Ishikawa (cell line): ENCODE measurements around the gene LY6G5B.

Experiments used
- CEBPB ChIP-seq: IDR thresholded peaks from 2 replicates; pipeline ENCODE4 v1.6.1; 2012
- EP300 ChIP-seq: IDR thresholded peaks from 2 replicates; pipeline ENCODE4 v1.6.1; 2012; ENCODE audit warnings: borderline replicate concordance
- FOXM1 ChIP-seq: IDR thresholded peaks from 2 replicates; pipeline ENCODE4 v1.6.1; 2012; ENCODE audit warnings: low read depth, borderline replicate concordance

DNA sequence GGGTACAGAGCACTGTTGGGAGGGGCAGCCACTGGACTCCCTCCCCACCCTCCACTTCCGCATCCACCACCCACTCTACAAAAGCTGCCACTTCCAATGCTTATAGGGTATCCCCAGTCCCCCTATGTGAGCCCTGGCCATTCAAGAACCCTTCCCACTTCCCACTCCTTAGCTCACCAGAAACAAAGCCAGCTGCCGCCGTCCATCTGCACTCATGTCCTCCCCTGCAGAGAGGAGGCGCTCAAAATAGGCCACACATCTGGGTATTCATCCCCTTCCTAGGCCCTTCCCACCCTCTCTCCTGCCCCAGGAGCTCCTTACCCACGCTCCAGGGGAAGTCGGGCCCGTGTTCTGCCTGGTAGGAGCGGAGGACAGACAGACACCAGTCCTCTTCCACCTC, 17.5 kb downstream of the LY6G5B start:
- no peak for TF ChIP-seq EP300
- TF ChIP-seq FOXM1: no peak
- no peak for TF ChIP-seq CEBPB
